Ishikawa (cell line): ENCODE measurements around the gene EPHA8.

Experiments used
- EGR1 ChIP-seq: IDR thresholded peaks from 2 replicates; pipeline ENCODE4 v1.6.1; 2012
- EP300 ChIP-seq: IDR thresholded peaks from 2 replicates; pipeline ENCODE4 v1.6.1; 2012; ENCODE audit warnings: borderline replicate concordance
- TAF1 ChIP-seq: IDR thresholded peaks from 2 replicates; pipeline ENCODE4 v1.6.1; 2012; ENCODE audit warnings: low read depth, mild to moderate bottlenecking
- TF ChIP-seq, protein P1 (sequence below): IDR thresholded peaks from 2 replicates; pipeline ENCODE4 v1.6.1; 2012

DNA sequence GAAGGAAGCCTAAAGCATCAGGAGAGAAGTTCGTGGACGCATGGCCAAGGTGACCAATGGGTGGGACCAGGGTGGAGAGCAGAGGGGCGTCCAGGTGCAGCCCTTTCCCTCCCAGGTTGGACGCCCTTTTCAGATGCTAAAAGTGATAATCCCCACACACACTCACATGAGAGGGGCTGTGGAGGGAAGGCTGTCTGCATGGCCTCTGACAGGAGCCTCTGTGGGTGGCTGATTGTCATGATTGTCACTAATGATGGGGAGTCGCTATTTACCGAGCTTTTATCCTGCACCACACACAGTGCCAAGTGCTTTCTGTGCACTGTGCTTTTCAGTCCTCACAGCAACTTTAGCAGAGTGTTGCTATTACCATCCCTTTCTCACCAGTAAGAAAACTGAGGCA lies 46.0 kb downstream of the EPHA8 start:
- TF ChIP-seq, protein P1, sequence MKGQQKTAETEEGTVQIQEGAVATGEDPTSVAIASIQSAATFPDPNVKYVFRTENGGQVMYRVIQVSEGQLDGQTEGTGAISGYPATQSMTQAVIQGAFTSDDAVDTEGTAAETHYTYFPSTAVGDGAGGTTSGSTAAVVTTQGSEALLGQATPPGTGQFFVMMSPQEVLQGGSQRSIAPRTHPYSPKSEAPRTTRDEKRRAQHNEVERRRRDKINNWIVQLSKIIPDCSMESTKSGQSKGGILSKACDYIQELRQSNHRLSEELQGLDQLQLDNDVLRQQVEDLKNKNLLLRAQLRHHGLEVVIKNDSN = no peak
- TF ChIP-seq EP300 = no peak
- no peak for TF ChIP-seq TAF1
- TF ChIP-seq EGR1 = no peak
